Stimulated activated naive CD4-positive, alpha-beta T cell (primary cell): ENCODE data around the gene IDUA.

ENCODE experiments used
- DNase-seq, 6 experiments: peaks; one replicate each; lab custom pipeline; 2025; lab: John Stamatoyannopoulos, UW

IDUA gene

DNA sequence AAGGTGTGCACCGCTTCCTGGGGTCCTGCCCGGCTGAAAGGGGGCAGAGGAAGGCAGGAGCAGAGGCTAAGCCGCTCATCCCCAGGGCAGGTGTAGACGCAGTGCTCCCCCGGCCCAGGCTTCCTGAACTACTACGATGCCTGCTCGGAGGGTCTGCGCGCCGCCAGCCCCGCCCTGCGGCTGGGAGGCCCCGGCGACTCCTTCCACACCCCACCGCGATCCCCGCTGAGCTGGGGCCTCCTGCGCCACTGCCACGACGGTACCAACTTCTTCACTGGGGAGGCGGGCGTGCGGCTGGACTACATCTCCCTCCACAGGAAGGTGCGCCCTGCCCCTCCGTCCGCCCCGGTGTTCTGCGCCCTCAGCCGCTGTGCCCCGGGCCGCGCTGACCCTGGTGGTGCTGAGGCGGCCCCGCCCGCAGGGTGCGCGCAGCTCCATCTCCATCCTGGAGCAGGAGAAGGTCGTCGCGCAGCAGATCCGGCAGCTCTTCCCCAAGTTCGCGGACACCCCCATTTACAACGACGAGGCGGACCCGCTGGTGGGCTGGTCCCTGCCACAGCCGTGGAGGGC, 14.8 kb downstream of the IDUA start:
- DNase-seq: no peak

DNA sequence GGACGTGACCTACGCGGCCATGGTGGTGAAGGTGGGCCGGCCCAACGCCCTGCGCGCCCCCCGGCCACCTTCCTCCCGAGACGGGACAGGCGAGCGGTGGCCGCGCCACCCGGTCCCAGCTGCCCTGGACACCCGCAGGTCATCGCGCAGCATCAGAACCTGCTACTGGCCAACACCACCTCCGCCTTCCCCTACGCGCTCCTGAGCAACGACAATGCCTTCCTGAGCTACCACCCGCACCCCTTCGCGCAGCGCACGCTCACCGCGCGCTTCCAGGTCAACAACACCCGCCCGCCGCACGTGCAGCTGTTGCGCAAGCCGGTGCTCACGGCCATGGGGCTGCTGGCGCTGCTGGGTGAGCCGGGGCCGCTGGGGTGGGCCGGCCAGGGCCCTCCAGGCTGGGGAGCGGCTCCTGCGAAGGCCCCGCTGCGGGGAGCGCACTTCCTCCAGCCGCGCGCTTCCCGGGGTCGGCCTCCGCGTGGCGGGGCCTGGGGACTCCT, 15.3 kb downstream of the IDUA start:
- DNase-seq: no peak

DNA sequence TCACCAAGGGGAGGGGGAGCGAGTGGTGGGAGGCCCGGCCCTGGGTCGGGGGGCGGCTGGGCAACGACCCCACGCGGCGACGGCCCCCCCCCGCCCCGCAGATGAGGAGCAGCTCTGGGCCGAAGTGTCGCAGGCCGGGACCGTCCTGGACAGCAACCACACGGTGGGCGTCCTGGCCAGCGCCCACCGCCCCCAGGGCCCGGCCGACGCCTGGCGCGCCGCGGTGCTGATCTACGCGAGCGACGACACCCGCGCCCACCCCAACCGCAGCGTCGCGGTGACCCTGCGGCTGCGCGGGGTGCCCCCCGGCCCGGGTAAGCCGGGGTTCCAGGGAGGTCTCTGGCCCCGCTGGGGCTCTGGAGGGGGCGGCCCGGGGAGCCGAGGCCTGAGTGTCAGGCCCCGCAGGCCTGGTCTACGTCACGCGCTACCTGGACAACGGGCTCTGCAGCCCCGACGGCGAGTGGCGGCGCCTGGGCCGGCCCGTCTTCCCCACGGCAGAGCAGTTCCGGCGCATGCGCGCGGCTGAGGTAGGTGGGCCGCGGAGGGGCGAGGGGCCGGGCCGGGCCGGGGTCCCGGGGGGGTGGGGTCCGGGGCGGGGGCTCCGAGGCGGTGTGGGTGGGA, 15.9 kb downstream of the IDUA start:
- DNase-seq: no peak

DNA sequence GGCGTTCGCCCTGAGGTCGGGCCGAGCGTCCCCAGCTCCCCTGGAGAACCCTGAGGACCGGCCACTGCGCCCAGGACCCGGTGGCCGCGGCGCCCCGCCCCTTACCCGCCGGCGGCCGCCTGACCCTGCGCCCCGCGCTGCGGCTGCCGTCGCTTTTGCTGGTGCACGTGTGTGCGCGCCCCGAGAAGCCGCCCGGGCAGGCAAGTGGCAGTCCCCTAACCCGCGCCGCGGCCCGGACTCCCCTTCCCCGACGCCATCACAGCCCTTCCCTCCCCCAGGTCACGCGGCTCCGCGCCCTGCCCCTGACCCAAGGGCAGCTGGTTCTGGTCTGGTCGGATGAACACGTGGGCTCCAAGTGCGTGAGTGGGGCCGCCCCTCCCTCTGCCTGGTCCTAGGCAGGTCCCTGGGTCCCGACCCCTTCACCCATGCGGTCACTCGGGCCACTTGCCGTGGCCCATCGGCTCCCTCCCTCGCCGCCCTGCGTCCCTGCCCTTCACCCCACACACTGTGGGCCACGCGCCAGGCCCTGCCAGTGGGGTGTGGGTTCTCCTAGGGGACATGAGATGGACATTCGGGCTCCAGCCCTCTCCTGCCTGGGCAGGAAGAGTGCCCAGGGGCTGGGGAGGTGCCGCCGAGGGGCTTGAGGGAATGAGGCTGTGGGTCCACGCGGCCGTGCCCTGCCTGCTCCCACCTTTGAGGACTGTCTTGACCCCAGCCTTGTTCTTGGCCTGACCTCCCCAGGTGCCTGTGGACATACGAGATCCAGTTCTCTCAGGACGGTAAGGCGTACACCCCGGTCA, 16.6 kb downstream of the IDUA start:
- DNase-seq: no peak

DNA sequence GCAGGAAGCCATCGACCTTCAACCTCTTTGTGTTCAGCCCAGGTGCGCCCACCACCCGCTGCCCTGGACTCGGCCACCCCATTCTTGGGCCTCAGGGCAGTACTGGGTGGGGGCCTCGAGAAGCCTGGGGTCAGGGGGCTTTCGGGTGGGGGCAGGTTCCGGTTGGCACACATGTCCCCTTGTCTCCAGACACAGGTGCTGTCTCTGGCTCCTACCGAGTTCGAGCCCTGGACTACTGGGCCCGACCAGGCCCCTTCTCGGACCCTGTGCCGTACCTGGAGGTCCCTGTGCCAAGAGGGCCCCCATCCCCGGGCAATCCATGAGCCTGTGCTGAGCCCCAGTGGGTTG, 17.2 kb downstream of the IDUA start:
- no peak for DNase-seq

DNA sequence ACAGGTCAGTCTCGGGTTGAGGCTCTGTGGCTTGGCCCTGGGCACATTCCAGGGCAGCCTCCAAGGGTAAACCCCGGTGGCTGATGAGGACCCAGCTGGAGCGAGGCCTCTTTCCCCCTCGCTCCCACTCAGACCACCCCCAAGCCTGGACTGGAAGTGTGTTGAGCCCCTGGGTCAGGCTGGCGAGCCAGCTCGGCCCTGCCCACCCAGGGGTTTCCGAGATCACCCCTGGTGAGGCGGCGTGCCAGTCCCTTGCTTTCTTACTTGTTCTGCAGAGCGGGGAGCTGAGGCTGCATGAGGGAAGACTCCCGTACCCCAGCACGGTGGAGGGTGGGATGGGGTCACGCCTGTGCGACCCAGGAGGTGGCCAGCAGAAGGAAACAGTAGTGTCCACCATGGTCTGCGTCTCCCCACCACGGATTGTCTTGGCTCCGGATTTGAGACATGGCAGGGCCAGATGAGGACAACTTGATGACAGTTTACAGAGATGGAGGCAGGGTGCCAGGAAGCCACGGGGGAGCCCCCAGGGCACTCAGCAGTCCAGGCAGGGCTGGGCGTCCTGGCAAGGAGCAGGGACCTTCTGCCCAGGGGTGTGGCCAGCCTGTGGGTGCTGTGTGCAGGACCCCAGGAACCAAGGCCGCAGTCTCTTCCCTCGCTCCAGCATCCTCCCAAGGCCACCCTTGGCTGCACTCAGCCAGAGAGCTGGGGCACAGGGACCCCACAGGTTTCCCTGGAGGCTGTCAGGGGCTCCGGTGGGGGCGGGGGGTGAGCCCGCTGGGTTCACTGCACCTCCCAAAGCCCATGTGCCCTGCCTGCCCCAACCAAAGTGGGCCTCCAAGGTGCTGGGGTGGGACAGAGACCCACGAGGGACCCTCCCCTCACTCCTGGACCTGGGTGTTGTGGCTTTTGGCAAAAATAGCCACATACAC, 18.0 kb downstream of the IDUA start:
- no peak for DNase-seq

DNA sequence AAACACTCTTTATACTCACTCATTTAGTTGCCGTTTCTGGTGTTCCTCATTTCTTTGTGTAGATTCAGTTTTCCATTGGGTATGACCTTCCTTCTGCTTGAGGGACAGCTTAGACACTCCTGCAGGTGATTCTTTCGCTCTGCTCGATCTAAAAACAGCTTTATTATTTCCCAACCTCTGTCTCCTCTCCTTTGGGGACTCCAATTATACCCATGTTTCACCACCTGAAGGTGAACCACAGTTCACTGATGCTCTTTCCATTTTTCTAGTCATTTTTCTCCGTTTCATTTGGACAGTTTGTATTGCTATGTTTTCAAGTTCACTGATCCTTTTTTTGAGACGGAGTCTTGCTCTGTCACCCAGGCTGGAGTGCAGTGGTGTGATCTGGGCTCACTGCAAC, 20.0 kb downstream of the IDUA start:
- DNase-seq: no peak

DNA sequence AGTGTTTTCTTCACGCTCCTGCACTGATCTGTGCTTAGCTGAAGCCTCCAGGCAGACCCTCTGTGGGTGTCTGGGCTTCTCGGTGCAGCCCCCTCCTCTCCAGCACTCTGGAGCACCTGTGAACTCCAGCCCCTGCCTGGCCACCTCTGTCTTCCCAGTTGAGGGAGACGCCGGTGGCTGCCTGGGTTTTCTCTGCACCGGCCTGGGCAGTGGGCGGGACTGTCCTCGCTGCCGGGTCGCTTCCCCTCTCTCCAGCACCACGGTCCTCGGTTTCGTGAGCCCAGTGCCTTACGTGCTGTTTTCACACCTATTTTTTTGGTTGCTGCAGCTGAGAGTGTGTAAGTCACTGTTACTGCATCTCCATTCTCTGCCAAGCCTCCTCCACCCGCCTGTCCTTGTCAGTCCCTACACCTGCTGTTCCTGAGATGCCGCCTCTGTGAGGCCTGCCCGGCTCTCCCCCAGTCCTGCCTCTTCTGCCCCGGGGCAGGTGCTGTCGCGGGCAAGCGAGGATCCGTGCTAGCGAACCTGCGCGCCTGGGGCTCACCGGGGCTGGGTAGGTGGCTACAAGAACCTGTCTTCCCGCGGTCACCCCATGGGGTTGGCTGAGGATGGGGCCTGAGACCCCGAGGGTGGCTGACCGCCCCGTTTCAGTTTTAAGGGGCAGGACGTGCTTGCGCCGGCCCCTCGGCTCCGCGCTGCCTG, 22.1 kb downstream of the IDUA start:
- DNase-seq: peak in 5 of 6 experiments; percentile 10 to 63 (median 41)

DNA sequence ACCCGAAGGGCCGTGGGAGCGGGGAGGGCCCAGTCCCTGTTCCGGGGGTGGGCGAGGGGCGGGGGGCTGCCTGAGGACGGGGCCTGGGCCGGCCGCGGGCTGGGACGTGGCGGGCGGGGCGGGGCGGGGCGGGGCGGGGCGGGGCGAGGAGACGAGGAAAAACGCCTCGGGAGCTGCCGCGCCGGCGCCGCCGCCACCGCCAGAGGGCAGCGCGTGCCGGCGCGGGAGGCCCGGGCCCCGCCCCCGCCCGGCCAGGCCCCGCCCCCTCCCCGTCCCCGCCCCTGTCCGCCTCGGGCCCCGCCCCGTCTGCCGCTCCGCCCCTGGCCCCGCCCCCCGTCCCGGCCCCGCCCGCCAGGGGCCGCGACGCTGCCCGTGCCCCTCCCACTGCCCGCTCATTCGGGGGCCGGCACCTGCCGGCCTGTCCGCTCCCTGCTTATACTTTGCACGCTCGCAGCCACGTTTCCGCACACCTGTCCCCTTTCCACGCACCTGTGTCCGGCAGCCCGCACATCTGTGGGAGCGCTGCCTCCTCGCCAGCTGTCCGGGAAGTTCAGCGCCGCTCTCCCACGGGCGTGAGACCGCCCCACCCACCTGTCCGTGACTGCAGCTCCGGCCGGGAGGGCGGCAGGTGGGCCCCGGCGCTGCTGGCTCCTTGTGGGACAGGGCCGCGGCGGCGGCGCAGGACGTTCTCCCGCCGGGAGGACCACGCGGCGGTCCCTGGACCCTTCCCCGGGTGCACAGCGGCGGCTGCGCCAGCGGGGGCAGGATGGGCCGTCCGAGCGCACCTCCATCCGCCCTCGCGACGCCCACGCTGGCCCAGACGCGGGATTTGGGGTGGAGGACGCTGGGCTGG, 22.9 kb downstream of the IDUA start:
- DNase-seq: peak; percentile 46 to 76 (median 71)

DNA sequence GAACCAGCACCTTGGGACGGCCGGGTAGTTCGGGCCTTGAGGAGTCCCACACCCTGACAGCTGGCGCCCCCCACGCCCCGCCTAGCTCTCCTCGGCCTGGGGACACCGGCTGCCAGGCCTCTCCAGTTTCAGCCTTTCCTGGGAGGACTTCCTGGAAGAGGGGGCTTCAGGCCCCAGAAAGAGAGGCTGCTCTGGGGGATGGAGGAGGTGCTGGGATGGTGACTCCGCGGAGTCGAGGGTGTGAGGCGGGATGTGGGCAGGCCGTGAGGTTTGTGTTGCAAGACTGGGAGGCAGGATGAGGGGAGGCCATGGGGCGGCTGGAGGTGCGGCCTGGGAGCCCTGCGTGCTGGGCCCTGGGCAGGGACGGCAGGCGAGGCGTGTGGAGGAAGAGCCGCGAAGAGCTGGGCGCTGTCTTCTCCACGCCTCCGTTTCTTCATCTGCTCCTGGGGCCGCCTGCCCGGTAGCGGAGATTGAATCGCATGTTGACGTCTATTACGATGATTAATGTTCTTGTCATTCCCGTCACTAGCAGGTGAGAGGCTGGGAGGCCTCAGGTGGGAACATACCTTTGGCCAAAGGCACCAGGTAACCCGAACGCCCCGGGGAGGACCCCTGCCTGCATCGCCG, 23.7 kb downstream of the IDUA start:
- DNase-seq: peak; percentile 47 to 86 (median 73)

DNA sequence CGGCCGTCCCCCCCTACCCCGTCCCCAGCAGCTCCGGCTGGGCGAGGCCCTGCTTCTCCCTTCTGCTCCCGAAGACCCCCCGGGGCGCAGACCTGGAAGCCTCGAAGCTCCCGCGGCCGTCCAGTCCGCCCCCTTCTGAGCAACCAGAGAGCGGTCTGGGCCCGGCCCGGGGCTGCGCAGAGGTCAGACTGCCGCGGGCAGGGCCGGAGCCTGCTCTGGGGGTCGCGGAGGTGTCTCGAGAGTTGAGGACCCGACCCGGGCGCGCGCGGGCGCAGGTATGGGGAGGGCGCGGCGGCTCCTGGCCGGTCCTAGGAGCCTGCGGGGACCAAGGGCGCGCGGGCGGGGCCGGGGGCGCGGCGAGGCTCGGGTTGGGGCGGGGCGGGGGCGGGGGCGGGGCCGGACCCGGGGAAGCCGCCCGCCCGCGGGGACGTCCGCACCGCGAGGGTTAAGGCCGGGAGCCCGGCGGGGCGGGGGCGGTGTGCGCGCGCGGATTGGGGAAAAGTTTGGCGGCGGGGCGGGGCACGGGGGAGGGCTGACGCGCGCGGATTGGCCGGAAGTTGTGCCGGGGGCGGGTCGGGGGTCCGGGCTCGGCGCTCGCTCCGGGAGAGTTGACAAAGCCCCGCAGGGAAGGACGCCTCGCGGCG, 24.3 kb downstream of the IDUA start, which contains the start of gene FGFRL1:
Gene FGFRL1, plus strand, starts transcription at position 605 of the 644 bp plus-strand sequence. CDS start 860 bp downstream, outside the sequence.
- DNase-seq: peak; percentile 74 to 87 (median 87)

DNA sequence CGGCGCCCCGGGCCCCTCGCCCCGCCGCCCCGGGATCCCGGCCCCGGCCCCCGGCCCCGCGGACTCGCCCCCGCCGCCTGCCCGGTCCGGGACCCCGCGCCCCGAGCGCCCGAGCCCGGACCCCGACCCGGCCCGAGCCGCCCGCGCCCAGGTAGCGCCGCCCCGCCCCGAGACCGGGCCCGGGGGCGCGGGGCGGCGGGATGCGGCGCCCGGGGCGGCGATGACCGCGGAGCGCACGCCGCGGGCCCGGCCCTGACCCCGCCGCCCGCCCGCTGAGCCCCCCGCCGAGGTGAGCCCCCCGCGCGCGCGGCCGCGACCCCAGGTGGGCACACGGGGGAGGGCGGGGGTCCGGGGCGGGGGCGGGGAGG, 24.8 kb downstream of the IDUA start:
- no peak for DNase-seq

DNA sequence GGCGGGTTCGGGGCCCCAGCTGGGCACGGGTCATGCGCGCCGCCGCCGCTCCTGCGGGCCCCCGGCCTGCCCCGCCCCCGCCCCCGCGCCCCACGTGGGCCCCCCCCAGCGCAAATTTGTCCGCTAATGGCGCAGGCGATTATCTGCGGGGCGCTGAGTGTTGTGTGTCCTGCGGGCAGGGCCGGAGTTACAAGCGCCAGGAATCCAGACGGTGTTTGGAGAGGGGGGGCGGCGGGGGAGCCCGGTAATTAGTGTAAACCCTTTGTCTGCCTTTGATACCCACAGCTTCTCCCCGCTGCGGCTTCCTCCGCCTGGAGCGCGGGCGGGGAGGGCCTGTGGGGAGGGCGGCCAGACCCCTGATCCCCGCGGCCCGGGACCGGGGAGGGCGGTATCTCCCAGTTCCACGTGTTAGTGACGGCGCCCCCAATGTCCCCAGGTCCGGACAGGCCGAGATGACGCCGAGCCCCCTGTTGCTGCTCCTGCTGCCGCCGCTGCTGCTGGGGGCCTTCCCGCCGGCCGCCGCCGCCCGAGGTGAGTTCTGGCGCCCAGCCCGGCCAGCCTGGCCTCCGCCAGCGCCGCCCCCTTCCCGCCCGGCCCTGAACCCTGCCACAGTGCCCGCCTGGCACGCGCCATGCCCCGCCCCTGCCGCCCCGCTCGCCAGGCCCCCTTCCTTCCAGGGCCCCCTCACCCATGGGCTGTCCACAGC, 25.3 kb downstream of the IDUA start:
- peak in 3 of 6 experiments; percentile 22 to 38 (median 38) for DNase-seq

DNA sequence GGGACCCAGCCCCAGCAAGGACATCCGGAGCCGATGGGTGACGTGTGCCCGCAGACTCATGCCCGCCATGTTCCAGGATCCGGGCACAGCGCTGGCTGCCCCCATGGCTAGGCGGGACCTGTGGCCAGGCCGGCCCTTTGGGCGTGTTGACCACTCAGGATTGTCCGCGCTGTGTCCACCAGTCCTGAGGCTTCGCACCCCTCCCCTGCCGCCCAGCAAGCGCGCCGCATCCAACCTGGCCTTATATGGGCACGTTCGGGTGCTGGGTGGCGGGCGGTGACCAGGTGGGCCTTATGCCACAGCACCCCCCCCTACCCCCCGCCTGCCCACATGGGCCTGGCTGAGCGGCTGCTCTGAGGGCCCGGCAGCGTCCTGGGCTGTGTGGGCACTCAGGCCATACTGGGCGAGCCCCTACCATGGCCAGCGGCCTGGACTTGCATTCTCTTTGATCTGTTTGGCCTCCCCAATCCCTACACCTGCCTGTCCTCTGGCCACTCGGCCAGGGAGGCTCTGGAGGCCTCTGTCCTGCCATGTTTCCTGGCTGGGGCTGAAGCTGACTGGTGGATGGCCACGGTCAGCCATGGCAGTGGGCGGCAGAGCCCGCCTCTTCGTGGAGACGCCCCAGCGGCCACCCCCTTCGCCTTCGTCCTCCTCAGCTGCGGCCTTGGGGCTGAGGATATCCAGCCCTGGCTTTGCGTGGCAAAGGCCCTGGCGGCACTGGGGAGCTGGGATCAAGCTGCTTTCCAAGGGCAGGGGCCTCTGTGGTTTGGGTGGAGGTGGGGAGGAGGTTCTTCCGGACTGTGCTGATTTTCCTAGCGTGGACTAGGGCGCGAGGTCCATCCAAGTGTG, 26.6 kb downstream of the IDUA start:
- no peak for DNase-seq

DNA sequence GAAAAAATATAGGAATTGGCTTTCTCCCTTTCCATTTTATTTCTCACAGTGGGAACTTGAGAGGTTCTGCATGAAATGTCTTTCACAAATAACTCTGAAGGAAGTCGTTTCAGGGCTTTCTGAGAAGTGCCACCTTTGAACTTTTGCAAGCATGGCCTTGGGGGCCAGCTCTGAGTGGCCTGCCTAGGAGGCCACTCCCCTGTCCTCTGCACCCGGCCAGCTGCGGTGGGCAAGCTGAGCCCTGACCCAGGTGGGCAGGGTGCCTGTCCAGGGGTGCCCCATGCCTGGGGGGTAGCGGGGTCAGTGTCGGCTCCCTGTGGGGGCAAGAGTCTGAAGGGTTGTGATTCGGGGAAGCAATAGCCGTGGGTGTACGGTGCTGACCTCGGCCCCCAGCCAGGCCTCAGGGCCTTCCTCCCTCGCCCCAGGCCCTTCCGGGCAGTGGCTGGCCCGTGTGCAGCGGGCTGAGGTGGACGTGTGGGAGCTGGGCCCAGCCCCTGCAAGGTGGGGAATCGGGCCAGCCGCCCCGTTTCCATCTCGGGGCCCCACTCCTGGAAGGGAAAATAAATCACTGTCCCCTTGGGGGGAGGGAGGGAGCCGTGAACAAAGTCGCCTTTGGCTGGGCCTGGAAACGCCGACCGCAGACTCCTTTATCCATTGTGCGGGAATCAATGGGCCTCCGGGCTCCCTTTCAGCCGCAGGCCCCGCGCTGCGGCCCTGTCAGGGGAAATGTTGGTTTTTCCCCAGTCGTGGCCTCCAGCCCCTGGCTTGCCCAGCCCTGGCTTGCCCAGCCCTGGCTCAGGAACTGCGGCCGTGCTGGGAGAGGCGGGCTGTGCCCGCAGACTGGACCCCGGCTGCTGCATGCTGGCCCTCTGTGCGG, 27.7 kb downstream of the IDUA start:
- DNase-seq: no peak

DNA sequence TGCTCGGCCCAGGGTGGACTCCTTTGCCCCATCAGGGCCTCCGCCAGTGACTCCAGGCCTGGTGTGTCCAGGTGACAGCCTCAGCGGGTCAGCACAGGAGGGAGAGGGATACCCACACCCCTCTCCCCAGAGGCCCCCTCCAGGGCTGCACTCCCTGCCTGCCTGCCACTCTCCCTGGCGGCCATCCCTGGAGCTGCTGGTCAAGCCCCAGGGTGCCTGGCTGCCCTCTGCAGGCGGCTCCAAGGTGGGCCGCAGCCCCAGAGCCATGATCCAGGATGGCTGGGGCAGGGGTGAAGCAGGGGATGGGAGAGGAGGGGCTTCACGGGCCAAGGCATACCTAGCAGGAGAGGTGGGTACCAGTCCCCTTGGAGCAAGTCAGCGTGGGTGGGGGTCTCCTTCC, 28.3 kb downstream of the IDUA start:
- no peak for DNase-seq

DNA sequence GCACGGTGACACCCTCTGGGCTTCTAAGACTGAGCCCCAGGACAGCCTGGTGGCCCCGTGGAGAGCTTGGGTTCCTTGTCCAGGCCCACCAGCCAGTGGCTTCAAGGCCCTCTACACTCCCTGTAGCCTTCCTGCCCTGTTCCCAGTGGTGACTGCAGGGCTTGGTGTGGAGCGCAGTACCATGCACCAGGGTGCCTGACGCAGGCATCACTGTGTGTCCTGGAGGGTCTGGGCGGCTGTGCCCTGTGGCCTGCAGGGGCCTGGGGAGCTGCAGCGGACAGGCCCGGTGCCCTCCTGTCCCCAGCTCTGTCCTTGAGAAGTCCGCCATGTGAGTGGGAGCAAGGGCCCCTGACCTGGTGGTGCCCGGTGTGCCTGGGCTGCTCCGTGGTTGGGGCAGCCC, 28.9 kb downstream of the IDUA start:
- DNase-seq: no peak
